H1 (cell line): ENCODE measurements around the gene CRELD1. TPM values are rescaled to one million over a fixed set of nuclear protein-coding genes. Genes with fewer than 3 reads are reported as not detected.
"Not testable (repeated sequence)": the region's sequence is repeated elsewhere in the genome, so short reads cannot be mapped to it uniquely, and the experiment has no call there.

Experiments
- CTCF ChIA-PET: fragments of 300-600 bp; sonication (Branson Sonifier 250); formaldehyde crosslinking; loops from one replicate; lab custom pipeline; 2021; ENCODE audit not compliant: partially characterized antibody; lab: Charles Lee
- POLR2A ChIA-PET: fragments of 300-600 bp; sonication (Branson Sonifier 250); formaldehyde crosslinking; loops from one replicate; lab custom pipeline; 2021; ENCODE audit warnings: inconsistent platforms; ENCODE audit not compliant: partially characterized antibody; lab: Charles Lee
- DNase-seq, 2 experiments: peaks; one replicate each; pipeline versions ENCODE4 v3.0.0 to v3.0.0-alpha.2; 2010 to 2022; ENCODE audit warnings: low spot score in 2 of 2, low read depth in 1 of 2, mixed read lengths in 1 of 2
- FAIRE-seq: peaks from 2 replicates; lab custom pipeline; 2011; peaks lifted over from hg19 to GRCh38; lab: Jason Lieb, UNC
- H2AFZ ChIP-seq: 2 replicates; pipeline ENCODE4 v1.8.1; 2012; ENCODE audit warnings: low read length, inconsistent platforms
- H2AK5ac ChIP-seq: 2 replicates; pipeline ENCODE4 v1.6.1; 2013; ENCODE audit warnings: low read depth, low read length
- H2BK120ac ChIP-seq: replicated peaks from 2 replicates; pipeline ENCODE3; 2013; ENCODE audit warnings: low read depth, low read length, inconsistent platforms
- H2BK12ac ChIP-seq: 2 replicates; pipeline ENCODE4 v1.6.1; 2013; ENCODE audit warnings: low read depth, low read length
- H2BK15ac ChIP-seq: 2 replicates; pipeline ENCODE4 v1.6.1; 2013; ENCODE audit warnings: low read length
- H2BK20ac ChIP-seq: 2 replicates; pipeline ENCODE4 v1.6.1; 2013; ENCODE audit warnings: low read length
- H2BK5ac ChIP-seq: 2 replicates; pipeline ENCODE4 v1.6.1; 2013; ENCODE audit warnings: low read depth, low read length
- H3K14ac ChIP-seq: 2 replicates; pipeline ENCODE4 v1.6.1; 2013; ENCODE audit warnings: inconsistent platforms; ENCODE audit not compliant: insufficient read length
- H3K18ac ChIP-seq: 2 replicates; pipeline ENCODE4 v1.6.1; 2013; ENCODE audit warnings: low read length; ENCODE audit errors: extremely low read depth
- H3K23ac ChIP-seq: 2 replicates; pipeline ENCODE4 v1.6.1; 2013; ENCODE audit warnings: inconsistent platforms; ENCODE audit not compliant: insufficient read length
- H3K23me2 ChIP-seq: 2 replicates; pipeline ENCODE4 v1.6.1; 2013; ENCODE audit warnings: low read depth, low read length
- H3K27ac ChIP-seq: 2 replicates; pipeline ENCODE4 v1.6.1; 2011; ENCODE audit warnings: low read depth, low read length, inconsistent platforms
- H3K27me3 ChIP-seq, 4 experiments: replicated peaks in 1 of 4; 1 replicate in 1 of 4; 2 replicates in 3 of 4; pipeline versions ENCODE4 v1.6.1 to v1.8.1; 2011 to 2013; ENCODE audit warnings: low read length in 3 of 4, mild to moderate bottlenecking in 3 of 4, inconsistent platforms in 2 of 4, mixed read lengths in 2 of 4, moderate library complexity in 1 of 4; ENCODE audit not compliant: control insufficient read depth in 3 of 4, insufficient read depth in 3 of 4; ENCODE audit errors: extremely low read depth in 1 of 4
- H3K36me3 ChIP-seq, 4 experiments: 2 replicates each; pipeline versions ENCODE4 v1.6.1 to v1.8.1; 2011 to 2013; ENCODE audit warnings: mild to moderate bottlenecking in 4 of 4, low read length in 3 of 4, moderate library complexity in 2 of 4, control low read depth in 1 of 4, inconsistent platforms in 1 of 4; ENCODE audit not compliant: insufficient read depth in 4 of 4, control insufficient read depth in 2 of 4
- H3K4ac ChIP-seq: replicated peaks from 2 replicates; pipeline ENCODE3; 2013; ENCODE audit warnings: low read length, low read depth, mixed read lengths, inconsistent platforms; ENCODE audit not compliant: insufficient read length
- H3K4me1 ChIP-seq, 4 experiments: replicated peaks in 1 of 4; 1 replicate in 1 of 4; 2 replicates in 3 of 4; pipeline versions ENCODE4 v1.6.1 to v1.8.1; 2011 to 2013; ENCODE audit warnings: low read length in 3 of 4, inconsistent platforms in 2 of 4, mixed read lengths in 1 of 4; ENCODE audit not compliant: insufficient read depth in 4 of 4, control insufficient read depth in 3 of 4
- H3K4me2 ChIP-seq, 2 experiments: 2 replicates each; pipeline versions ENCODE4 v1.6.1 to v1.8.1; 2011 to 2013; ENCODE audit warnings: low read depth in 2 of 2, low read length in 2 of 2, control low read depth in 1 of 2, inconsistent platforms in 1 of 2, mild to moderate bottlenecking in 1 of 2; ENCODE audit not compliant: insufficient read depth in 1 of 2
- H3K4me3 ChIP-seq, 4 experiments: fragments of 200-600, 300-600 bp in 1 of 4; sonication (generic), shearing (Covaris generic), sonication (Bioruptor Twin) in 1 of 4; 2 replicates each; pipeline versions ENCODE4 v1.5.1 to v1.8.1; 2011 to 2016; ENCODE audit warnings: low read length in 4 of 4, low read depth in 3 of 4, control low read depth in 2 of 4, inconsistent platforms in 2 of 4, mild to moderate bottlenecking in 2 of 4, mixed read lengths in 1 of 4, moderate library complexity in 1 of 4; ENCODE audit not compliant: insufficient read depth in 2 of 4; ENCODE audit errors: extremely low read depth in 1 of 4
- H3K56ac ChIP-seq: replicated peaks from 2 replicates; pipeline ENCODE3; 2013; ENCODE audit warnings: low read depth, mild to moderate bottlenecking, mixed read lengths, low read length, inconsistent platforms; ENCODE audit not compliant: insufficient read length
- H3K79me1 ChIP-seq: 2 replicates; pipeline ENCODE4 v1.6.1; 2013; ENCODE audit warnings: low read depth, low read length, control low read depth
- H3K79me2 ChIP-seq, 2 experiments: 2 replicates each; pipeline versions ENCODE4 v1.6.1 to v1.8.1; 2012 to 2013; ENCODE audit warnings: low read length in 2 of 2, mild to moderate bottlenecking in 2 of 2, inconsistent platforms in 1 of 2; ENCODE audit not compliant: insufficient read depth in 2 of 2, control insufficient read depth in 1 of 2
- H3K9ac ChIP-seq, 4 experiments: replicated peaks in 1 of 4; 1 replicate in 1 of 4; 2 replicates in 3 of 4; pipeline versions ENCODE4 v1.6.1 to v1.8.1; 2011 to 2013; ENCODE audit warnings: low read depth in 3 of 4, low read length in 3 of 4, control low read depth in 2 of 4, mild to moderate bottlenecking in 2 of 4, moderate library complexity in 2 of 4, inconsistent platforms in 1 of 4; ENCODE audit errors: extremely low read depth in 1 of 4
- H3K9me3 ChIP-seq, 2 experiments: 2 replicates each; pipeline versions ENCODE4 v1.6.1 to v1.8.1; 2012 to 2013; ENCODE audit warnings: mild to moderate bottlenecking in 2 of 2, moderate library complexity in 2 of 2, control low read depth in 1 of 2, inconsistent platforms in 1 of 2, low read depth in 1 of 2, low read length in 1 of 2, mixed read lengths in 1 of 2; ENCODE audit not compliant: insufficient read depth in 2 of 2
- H4K20me1 ChIP-seq, 2 experiments: replicated peaks in 1 of 2; 2 replicates each; pipeline versions ENCODE3 to v1.8.1; 2011 to 2013; ENCODE audit warnings: inconsistent platforms in 2 of 2, low read length in 2 of 2, mild to moderate bottlenecking in 1 of 2; ENCODE audit not compliant: insufficient read depth in 2 of 2, control insufficient read depth in 1 of 2
- H4K5ac ChIP-seq: 2 replicates; pipeline ENCODE4 v1.6.1; 2013; ENCODE audit warnings: low read length, low read depth, mixed read lengths, inconsistent platforms; ENCODE audit not compliant: insufficient read length
- H4K8ac ChIP-seq: 2 replicates; pipeline ENCODE4 v1.8.0; 2013; ENCODE audit warnings: mild to moderate bottlenecking, moderate library complexity, low read length, inconsistent platforms; ENCODE audit not compliant: insufficient read depth; ENCODE audit errors: extremely low read depth
- H4K91ac ChIP-seq: replicated peaks from 2 replicates; pipeline ENCODE3; 2013; ENCODE audit warnings: low read length, mixed read lengths, inconsistent platforms; ENCODE audit not compliant: insufficient read length
- WGBS, 2 experiments: shearing (Covaris generic) in 1 of 2; methylation state at CpG; one replicate each; pipeline versions ENCODE4 v1.1.6 to v1.1.7; 2013 to 2015; ENCODE audit warnings: low lambda C conversion rate in 2 of 2, mixed read lengths in 2 of 2, inconsistent platforms in 1 of 2, low coverage in 1 of 2, missing lambda C conversion rate in 1 of 2; ENCODE audit not compliant: insufficient replicate concordance in 2 of 2, insufficient coverage in 1 of 2, insufficient read length in 1 of 2; ENCODE audit errors: extremely low coverage in 1 of 2, missing lambda C conversion rate in 1 of 2; 5-methylcytosine and 5-hydroxymethylcytosine counted together
- polyA plus RNA-seq, 7 experiments: library from polyadenylated mRNA; depleted of rRNA in 3 of 7; stranded (reverse) in 5 of 7; unstranded in 2 of 7; fragments of >200 nt in 5 of 7; fragments of 200-250 nt in 2 of 7; gene quantifications; 1 replicate in 5 of 7; 2 replicates in 1 of 7; 4 replicates in 1 of 7; pipeline versions ENCODE4 v1.2.1 to v1.2.3, GENCODE V29; 2011 to 2013; ENCODE audit warnings: missing spikeins in 2 of 7, mixed read lengths in 2 of 7
- total RNA-seq: library from RNA; stranded (reverse); fragmentation: NEBNext Ultra II Directional; extraction: Animal tissue kit (Norgen Biotek cat#: 25700); gene quantifications from 2 replicates; pipeline ENCODE4 v1.2.1, GENCODE V29; 2021

The CRELD1 gene
- total and polyA plus RNA-seq, 2 of the 8 experiments (the other 6 are each of a cell fraction or from before 2014, with no cell fraction given), result 12.9 to 15.1 TPM

DNA sequence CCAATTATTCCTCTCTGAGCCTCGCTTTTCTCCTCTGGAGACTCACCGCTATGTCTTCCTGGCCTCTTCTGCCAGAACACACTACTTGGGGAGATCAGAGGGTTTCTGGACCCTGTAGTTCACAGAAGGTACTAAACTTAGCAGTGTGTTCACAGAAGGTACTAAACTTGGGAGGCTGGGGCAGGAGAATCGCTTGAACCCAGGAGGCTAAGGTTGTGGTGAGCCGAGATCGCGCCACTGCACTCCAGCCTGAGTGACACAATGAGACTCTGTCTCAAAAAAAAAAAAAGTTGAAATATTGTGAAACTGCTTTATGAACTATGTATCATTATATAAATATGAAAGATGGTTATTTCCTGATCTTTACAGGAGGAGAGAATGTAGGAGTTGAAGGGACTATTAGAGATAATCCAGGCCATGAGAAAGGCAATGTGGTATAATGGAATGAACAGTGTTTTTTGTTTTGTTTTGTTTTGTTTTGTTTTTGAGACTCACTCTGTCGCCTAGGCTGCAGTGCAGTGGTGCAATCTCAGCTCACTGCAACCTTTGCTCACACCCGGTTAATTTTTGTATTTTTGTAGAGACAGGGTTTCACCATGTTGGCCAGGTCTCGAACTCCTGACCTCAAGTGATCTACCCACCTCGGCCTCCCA is 36.8 kb upstream of the CRELD1 start:
- FAIRE-seq, H3K9me3 ChIP-seq, H3K79me2 ChIP-seq, H3K4me3 ChIP-seq, H2BK20ac ChIP-seq, H3K4ac ChIP-seq, H3K9ac ChIP-seq, H3K56ac ChIP-seq, H3K14ac ChIP-seq, H2BK15ac ChIP-seq, H3K18ac ChIP-seq, H3K79me1 ChIP-seq, H2BK5ac ChIP-seq, H2AFZ ChIP-seq, H4K5ac ChIP-seq, H3K23me2 ChIP-seq, H2BK12ac ChIP-seq, H3K4me1 ChIP-seq, H3K4me2 ChIP-seq, H2AK5ac ChIP-seq, H3K27ac ChIP-seq, H4K91ac ChIP-seq, H4K8ac ChIP-seq, H3K23ac ChIP-seq, DNase-seq, H2BK120ac ChIP-seq, H4K20me1 ChIP-seq, H3K27me3 ChIP-seq: not testable (repeated sequence)
- CTCF ChIA-PET, result interaction anchor here (1.0 to 1.1 kb wide), 2 partner anchors 32 to 77 kb away, joined by 3 read pairs; no protein-coding TSS in a partner anchor
- WGBS, 2 experiments, result 95% methylated on average over 10 of the region's 10 CpGs; no CpG with 5 or more reads in 1 of the 2 experiments
- POLR2A ChIA-PET, result interaction anchor here (1.4 to 1.5 kb wide), 2 partner anchors 24 to 50 kb away, joined by 5 to 6 read pairs; no protein-coding TSS in a partner anchor
- H3K36me3 ChIP-seq, result peaks cover 8 to 16% (median 13%) of the 10 kb centered on the region in 4 experiments; a peak in 7 of 8 replicates
